ENCODE data around the gene GRIA2.

GRIA2 gene

DNA sequence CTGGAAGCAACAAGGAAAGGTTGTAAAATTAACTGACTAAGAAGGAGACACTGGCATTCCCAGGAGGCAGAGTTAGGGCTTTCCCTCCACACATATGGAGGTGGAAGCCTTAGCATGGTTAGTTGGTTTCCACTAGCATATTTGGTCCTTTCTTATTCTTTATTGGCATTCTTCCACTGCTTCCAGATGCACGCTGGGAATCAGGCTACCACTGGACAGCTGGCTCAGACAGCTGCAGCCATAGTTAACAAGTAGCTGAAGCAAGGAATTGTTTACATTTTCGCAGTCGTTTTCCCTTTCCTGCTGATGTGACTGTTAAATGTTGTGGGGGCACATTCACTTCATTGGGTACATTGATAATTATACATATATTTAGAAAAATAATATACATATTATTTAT lies 169.2 kb downstream of the GRIA2 start:
- no peak overlapping the region for H3K4me3 ChIP-seq (ENCODE audit: low read depth, low read length)
- no peak for TF ChIP-seq CTCF (IDR thresholded peaks at IDR 0.05; ENCODE audit: borderline replicate concordance, insufficient read depth, low read depth, low read length)

DNA sequence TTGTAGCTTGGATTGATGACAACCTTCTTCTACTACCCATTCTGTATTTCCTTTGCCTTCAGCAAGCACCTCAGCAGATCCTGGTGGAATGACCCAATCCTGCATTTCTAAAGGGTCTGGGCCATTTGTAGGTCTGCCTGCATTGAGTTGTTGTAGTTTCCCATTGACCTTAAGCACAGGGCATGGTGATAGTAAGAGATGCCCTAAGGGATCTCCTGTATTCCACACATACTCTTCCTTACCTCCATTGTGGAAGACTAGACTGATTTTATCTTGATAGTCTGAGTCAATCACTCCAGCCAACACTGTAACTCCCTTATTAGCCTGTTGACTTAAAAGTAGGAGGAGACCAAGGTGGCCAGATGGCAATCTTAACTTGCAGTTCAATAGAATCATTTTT lies 184.5 kb downstream of the GRIA2 start:
- TF ChIP-seq CTCF (IDR thresholded peaks at IDR 0.05; ENCODE audit: borderline replicate concordance, insufficient read depth, low read depth, low read length) = no peak
- H3K4me3 ChIP-seq (ENCODE audit: low read depth, low read length) = no peak overlapping the region
